ENCODE data around the gene DLG2.

Gene DLG2

DNA sequence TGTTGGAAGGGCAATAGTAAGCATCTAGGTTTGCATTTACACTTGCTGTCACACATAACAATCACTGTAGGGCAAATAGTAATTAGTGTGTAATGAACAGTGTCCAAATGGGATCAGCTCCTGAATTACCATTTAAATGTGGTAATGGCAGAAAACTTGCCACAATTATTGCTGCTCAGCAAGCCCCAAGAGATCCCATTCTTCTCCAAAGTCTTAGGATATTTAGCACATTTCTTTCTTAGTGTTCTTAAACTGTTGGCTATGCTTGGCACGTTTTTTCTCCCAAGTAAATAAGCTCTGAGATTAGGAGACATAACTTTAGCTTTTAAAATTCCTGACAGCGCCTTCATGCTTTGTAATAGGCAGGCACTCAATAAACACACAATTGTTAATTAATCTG lies 1037.0 kb downstream of the DLG2 start:
- no peak for TF ChIP-seq TAF1 (IDR thresholded peaks at IDR 0.05; ENCODE audit: borderline replicate concordance, insufficient read depth, low read length)
- no peak for TF ChIP-seq REST (IDR thresholded peaks at IDR 0.05; ENCODE audit: insufficient read depth in 1 of 2, low read depth in 2 of 2, low read length in 2 of 2)
- no peak for TF ChIP-seq FOXP2 (optimal IDR thresholded peaks at IDR 0.05; ENCODE audit: borderline replicate concordance, extremely low read depth, extremely low read length, insufficient read depth)
- no peak for TF ChIP-seq POLR2AphosphoS5 (IDR thresholded peaks at IDR 0.05; ENCODE audit: low read depth, low read length)
- TF ChIP-seq SIN3A (IDR thresholded peaks at IDR 0.05; ENCODE audit: borderline replicate concordance, insufficient read depth, low read length): no peak

- no peak for TF ChIP-seq FOXP2 (optimal IDR thresholded peaks at IDR 0.05; ENCODE audit: borderline replicate concordance, extremely low read depth, extremely low read length, insufficient read depth)
- no peak for TF ChIP-seq REST (IDR thresholded peaks at IDR 0.05; ENCODE audit: insufficient read depth in 1 of 2, low read depth in 2 of 2, low read length in 2 of 2)
- TF ChIP-seq TAF1 (IDR thresholded peaks at IDR 0.05; ENCODE audit: borderline replicate concordance, insufficient read depth, low read length): no peak
- no peak for TF ChIP-seq SIN3A (IDR thresholded peaks at IDR 0.05; ENCODE audit: borderline replicate concordance, insufficient read depth, low read length)
- TF ChIP-seq POLR2AphosphoS5 (IDR thresholded peaks at IDR 0.05; ENCODE audit: low read depth, low read length): no peak
These were observed 1038.9 kb downstream of the DLG2 start for GRCh38 chr11:84588131-84588829.

GRCh38 chr11:84583106-84583505 lies 1044.0 kb downstream of the DLG2 start:
- TF ChIP-seq FOXP2 (optimal IDR thresholded peaks at IDR 0.05; ENCODE audit: borderline replicate concordance, extremely low read depth, extremely low read length, insufficient read depth) (no peak), POLR2AphosphoS5 (IDR thresholded peaks at IDR 0.05; ENCODE audit: low read depth, low read length) (no peak), TAF1 (IDR thresholded peaks at IDR 0.05; ENCODE audit: borderline replicate concordance, insufficient read depth, low read length) (no peak), SIN3A (IDR thresholded peaks at IDR 0.05; ENCODE audit: borderline replicate concordance, insufficient read depth, low read length) (no peak), REST (IDR thresholded peaks at IDR 0.05; ENCODE audit: insufficient read depth in 1 of 2, low read depth in 2 of 2, low read length in 2 of 2) (no peak)

- no peak for TF ChIP-seq FOXP2 (optimal IDR thresholded peaks at IDR 0.05; ENCODE audit: borderline replicate concordance, extremely low read depth, extremely low read length, insufficient read depth)
- TF ChIP-seq REST (IDR thresholded peaks at IDR 0.05; ENCODE audit: insufficient read depth in 1 of 2, low read depth in 2 of 2, low read length in 2 of 2): no peak
- TF ChIP-seq SIN3A (IDR thresholded peaks at IDR 0.05; ENCODE audit: borderline replicate concordance, insufficient read depth, low read length): no peak
- no peak for TF ChIP-seq POLR2AphosphoS5 (IDR thresholded peaks at IDR 0.05; ENCODE audit: low read depth, low read length)
- no peak for TF ChIP-seq TAF1 (IDR thresholded peaks at IDR 0.05; ENCODE audit: borderline replicate concordance, insufficient read depth, low read length)
These were observed 1046.1 kb downstream of the DLG2 start for GRCh38 chr11:84581083-84581482.
